Coronary artery (tissue), 2 donors: Measurements from ENCODE around the gene LMNA.
"Not testable (repeated sequence)": the region's sequence is repeated elsewhere in the genome, so short reads cannot be mapped to it uniquely, and the experiment has no call there.

Experiments
- DNase-seq: peaks from one replicate; pipeline ENCODE4 v3.0.0-alpha.2; 2017; ENCODE audit warnings: low spot score
- H3K27ac ChIP-seq, 2 donors: fragments of 200-600 bp; sonication (generic); one replicate each; pipeline ENCODE4 v1.5.1; 2016 to 2019
- H3K4me3 ChIP-seq: fragments of 200-600 bp; sonication (generic); 2 replicates; pipeline ENCODE4 v1.5.1; 2016; ENCODE audit warnings: mild to moderate bottlenecking, moderate library complexity
- TF ChIP-seq, protein P1 (sequence below): fragments of 200-600 bp; sonication (generic); IDR thresholded peaks from one replicate; pipeline ENCODE4 v1.5.1; 2019; ENCODE audit warnings: antibody characterized with exemption

The LMNA gene

DNA sequence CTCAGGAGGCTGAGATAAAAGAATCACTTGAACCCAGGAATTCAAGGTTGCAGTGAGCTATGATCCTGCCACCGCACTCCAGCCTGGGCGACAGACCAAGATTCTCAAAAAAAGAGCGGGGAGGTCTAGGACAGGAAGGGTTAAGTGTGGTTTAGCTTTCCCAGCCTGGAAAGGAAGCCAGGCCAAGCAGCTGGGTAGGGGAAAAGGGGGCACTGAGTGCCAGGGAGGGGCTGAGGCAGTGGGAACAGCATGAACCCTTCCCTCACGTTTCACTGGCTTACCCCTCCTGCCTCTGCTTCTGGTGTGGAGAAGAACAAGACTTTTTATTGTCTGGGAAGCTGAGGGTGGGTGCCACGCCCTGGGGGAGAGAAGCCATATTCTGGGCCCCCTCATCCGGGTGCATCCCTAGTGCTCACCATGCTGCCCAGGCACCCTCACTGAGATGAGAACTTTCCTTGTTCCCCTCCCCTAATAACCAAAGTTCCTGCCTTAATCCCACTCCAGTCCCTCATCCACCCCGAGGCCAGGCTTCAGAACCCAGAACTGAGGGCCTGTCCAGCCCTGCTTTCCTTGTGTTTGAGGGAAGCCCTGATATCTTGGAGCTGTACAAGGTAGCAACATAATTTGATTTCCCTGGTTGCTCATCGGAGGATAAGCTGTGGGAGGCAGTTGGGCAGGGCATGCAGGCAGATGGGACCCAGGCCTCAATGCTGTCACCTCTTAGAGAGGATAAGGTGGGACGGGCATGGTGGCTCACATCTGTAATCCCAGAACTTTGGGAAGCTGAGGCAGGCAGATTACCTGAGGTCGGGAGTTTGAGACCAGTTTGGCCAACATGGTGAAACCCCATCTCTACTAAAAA is 2.0 kb upstream of the LMNA start:
- DNase-seq = peak; percentile 76
- TF ChIP-seq, protein P1, sequence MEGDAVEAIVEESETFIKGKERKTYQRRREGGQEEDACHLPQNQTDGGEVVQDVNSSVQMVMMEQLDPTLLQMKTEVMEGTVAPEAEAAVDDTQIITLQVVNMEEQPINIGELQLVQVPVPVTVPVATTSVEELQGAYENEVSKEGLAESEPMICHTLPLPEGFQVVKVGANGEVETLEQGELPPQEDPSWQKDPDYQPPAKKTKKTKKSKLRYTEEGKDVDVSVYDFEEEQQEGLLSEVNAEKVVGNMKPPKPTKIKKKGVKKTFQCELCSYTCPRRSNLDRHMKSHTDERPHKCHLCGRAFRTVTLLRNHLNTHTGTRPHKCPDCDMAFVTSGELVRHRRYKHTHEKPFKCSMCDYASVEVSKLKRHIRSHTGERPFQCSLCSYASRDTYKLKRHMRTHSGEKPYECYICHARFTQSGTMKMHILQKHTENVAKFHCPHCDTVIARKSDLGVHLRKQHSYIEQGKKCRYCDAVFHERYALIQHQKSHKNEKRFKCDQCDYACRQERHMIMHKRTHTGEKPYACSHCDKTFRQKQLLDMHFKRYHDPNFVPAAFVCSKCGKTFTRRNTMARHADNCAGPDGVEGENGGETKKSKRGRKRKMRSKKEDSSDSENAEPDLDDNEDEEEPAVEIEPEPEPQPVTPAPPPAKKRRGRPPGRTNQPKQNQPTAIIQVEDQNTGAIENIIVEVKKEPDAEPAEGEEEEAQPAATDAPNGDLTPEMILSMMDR = no peak
- Histone ChIP-seq H3K4me3 (no peak overlapping the region), H3K27ac (peak overlapping the region; percentile 50 to 70)

DNA sequence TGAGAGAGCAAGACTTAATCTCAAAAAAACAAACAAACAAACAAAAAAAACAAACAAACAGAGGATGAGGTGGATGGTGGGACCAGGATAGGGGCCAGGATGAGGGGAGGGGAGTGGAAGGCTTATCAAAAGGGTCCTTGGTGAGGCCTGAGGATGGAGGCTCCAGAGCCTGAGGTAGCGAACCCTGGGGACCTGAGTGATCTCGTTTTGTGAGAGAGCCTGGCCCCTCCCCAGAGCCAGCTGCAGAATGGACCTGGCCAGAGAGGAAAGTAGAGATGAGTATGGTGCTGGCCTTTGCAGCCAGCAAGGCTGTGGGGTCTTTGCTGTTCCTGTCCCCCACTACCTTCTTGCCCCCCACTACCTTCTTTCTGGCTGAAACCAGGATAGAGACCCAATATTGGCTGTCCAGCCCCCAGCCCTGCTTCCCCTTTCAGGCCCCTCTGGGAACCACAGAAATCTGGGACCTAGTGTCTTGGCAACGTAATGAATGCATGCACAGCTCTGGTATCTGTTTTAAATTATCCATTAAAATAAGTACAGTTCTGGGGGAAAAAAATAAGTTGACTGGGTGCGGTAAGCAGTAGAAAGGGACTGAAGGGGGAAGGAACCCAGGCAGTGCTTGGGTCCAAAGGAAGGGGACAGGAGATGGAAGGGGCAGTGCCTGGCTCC is 1.1 kb upstream of the LMNA start:
- Histone ChIP-seq H3K4me3 (no peak overlapping the region), H3K27ac (peak overlapping the region; percentile 93 to 99)
- TF ChIP-seq, protein P1 = no peak
- DNase-seq = peak; percentile 76

DNA sequence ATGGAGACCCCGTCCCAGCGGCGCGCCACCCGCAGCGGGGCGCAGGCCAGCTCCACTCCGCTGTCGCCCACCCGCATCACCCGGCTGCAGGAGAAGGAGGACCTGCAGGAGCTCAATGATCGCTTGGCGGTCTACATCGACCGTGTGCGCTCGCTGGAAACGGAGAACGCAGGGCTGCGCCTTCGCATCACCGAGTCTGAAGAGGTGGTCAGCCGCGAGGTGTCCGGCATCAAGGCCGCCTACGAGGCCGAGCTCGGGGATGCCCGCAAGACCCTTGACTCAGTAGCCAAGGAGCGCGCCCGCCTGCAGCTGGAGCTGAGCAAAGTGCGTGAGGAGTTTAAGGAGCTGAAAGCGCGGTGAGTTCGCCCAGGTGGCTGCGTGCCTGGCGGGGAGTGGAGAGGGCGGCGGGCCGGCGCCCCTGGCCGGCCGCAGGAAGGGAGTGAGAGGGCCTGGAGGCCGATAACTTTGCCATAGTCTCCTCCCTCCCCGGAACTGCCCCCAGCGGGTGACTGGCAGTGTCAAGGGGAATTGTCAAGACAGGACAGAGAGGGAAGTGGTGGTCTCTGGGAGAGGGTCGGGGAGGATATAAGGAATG is 505 bp downstream of the LMNA start:
- H3K27ac ChIP-seq = peak overlapping the region; percentile 93 to 99
- peak overlapping the region; percentile 96 for H3K4me3 ChIP-seq
- TF ChIP-seq, protein P1 = no peak
- no peak for DNase-seq

DNA sequence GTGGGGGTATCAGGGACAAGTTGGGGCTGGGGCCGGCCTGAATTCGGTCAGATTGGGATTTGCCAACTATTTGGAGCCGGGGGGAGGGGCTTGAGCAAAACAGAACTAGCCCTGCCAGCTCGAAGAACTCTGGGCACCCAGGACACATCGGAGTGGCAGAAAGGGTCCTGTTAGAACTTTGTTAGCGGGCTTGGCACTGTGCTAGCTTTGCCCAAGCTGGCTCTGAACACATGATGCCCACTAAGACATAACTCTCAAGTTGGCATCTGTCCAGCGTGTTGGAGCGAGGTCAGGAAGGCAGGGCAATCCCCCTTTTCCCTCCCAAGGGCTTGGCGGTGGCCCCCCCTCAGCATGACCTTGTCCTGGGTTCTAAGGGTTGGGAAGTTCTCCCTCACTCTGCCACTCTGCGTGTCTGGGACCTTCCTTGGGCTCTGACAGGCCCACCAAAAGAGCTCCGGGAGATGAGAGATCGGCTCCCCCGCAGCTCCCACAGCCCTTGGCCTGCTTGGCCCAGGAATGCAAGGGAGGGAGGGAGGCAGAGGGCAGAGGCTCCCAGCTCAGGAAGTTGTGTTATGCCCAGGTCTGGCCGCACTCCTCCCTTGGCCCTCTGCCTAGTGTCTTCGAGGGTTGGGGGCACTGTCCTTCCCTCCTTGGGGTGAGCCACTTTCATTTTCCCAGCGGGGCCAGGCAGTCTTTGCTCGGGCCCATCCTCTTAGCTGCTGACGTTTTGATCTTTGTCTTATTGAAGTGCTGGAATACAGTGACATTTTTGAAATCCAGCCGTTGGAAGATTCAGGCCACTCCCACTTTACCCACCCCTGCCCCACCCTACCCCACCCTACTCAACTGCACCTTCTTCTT is 1.2 kb downstream of the LMNA start:
- no peak for DNase-seq
- TF ChIP-seq, protein P1 = no peak
- peak overlapping the region; percentile 93 to 99 for H3K27ac ChIP-seq
- H3K4me3 ChIP-seq = peak overlapping the region; percentile 96

DNA sequence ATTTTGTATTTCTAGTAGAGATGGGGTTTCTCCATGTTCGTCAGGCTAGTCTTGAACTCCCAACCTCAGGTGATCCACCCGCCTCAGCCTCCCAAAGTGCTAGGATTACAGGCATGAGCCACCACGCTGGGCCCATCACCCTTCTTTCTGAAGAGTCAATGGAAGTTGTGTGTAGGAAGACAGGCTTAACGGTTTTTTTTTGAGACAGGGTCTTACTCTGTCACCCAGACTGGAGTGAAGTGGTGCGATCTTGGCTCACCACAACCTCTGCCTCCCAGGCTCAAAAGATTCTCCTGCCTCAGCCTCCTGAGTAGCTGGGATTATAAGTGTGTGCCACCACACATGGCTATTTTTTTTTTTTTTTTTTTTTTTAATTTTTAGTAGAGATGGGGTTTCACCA is 2.2 kb downstream of the LMNA start:
- peak overlapping the region; percentile 96 for H3K4me3 ChIP-seq
- DNase-seq = not testable (repeated sequence)
- peak overlapping the region; percentile 93 to 99 for H3K27ac ChIP-seq

DNA sequence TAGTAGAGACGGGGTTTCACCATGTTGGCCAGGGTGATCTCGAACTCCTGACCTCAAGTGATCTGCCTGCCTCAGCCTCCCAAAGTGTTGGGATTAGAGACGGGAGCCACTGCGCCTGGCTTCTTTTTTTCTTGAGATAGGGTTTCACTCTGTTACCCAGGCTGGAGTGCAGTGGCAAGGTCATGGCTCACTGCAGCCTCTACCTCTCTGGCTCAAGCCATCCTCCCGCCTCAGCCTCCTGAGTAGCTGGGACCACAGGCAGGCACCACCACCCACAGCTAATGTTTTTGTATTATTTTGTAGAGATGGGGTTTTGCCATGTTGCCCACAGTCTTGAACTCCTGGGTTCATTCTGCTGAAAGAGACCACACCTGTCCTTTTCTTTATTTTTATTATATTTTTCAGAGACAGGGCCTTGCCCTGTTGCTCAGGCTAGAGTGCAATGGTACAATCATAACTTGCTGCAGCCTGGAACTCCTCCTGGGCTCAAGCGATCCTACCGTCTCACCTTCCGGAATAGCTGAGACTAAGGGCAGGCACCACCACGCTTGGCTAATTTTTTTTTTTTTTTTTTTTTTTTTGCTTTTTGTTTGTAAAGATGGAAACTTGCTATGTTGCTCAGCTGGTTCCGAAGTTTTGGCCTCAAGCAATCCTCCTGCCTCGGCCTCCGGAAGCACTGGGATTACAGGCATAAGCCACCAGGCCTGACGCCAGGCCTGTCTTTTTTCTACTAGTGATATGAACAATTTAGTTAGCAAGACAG is 3.1 kb downstream of the LMNA start:
- peak overlapping the region; percentile 93 to 99 for H3K27ac ChIP-seq
- TF ChIP-seq, protein P1 = no peak
- DNase-seq = no peak
- H3K4me3 ChIP-seq = peak overlapping the region; percentile 96
